Suprapubic skin (tissue), 4 donors: ENCODE data around the gene TMEM54. TPM values are rescaled to one million over a fixed set of nuclear protein-coding genes. Genes with fewer than 3 reads are reported as not detected.

Source experiments
- DNase-seq, 2 donors: peaks; one replicate each; pipeline ENCODE4 v3.0.0-alpha.2; 2019; ENCODE audit warnings: low spot score in 2 of 2
- H3K27ac ChIP-seq: fragments of 200-600 bp; sonication (generic); one replicate; pipeline ENCODE4 v1.5.1; 2019
- H3K27me3 ChIP-seq: fragments of 200-600 bp; sonication (generic); one replicate; pipeline ENCODE4 v1.5.1; 2019
- H3K36me3 ChIP-seq: fragments of 200-600 bp; sonication (generic); one replicate; pipeline ENCODE4 v1.5.1; 2019
- H3K4me1 ChIP-seq: fragments of 200-600 bp; sonication (generic); one replicate; pipeline ENCODE4 v1.5.1; 2019
- H3K4me3 ChIP-seq: fragments of 200-600 bp; sonication (generic); one replicate; pipeline ENCODE4 v1.5.1; 2019; ENCODE audit warnings: mild to moderate bottlenecking
- H3K9me3 ChIP-seq: fragments of 200-600 bp; sonication (generic); one replicate; pipeline ENCODE4 v1.5.1; 2019
- CTCF ChIP-seq, 2 donors: fragments of 200-600 bp in 1 of 2; fragments of 450-650 bp in 1 of 2; sonication (generic) in 1 of 2; IDR thresholded peaks; one replicate each; pipeline ENCODE4 v1.5.1; 2016 to 2019; ENCODE audit warnings: antibody characterized with exemption in 2 of 2, mild to moderate bottlenecking in 1 of 2, moderate library complexity in 1 of 2
- EP300 ChIP-seq: sonication (generic); formaldehyde crosslinking; IDR thresholded peaks from one replicate; pipeline ENCODE4 v1.6.1; 2017; ENCODE audit warnings: antibody characterized with exemption
- POLR2A ChIP-seq, 2 donors: fragments of 450-650 bp; IDR thresholded peaks; one replicate each; pipeline ENCODE4 v1.6.1; 2017; ENCODE audit warnings: antibody characterized with exemption in 2 of 2, mild to moderate bottlenecking in 2 of 2, moderate library complexity in 2 of 2
- POLR2AphosphoS5 ChIP-seq, 3 donors: sonication (generic); formaldehyde crosslinking; IDR thresholded peaks; one replicate each; pipeline ENCODE4 v1.6.1; 2017; ENCODE audit warnings: antibody characterized with exemption in 3 of 3
- WGBS: methylation state at CpG from one replicate; pipeline ENCODE4 v1.1.5; 2018; 5-methylcytosine and 5-hydroxymethylcytosine counted together
- total RNA-seq, 4 donors: library from RNA; depleted of rRNA; stranded (reverse); fragments of >200 nt; gene quantifications; one replicate each; pipeline ENCODE4 v1.1.0, GENCODE V29; 2016

Gene TMEM54
- total RNA-seq, 4 donors from 2014 or later: 61.9 to 283 (median 228) TPM

DNA sequence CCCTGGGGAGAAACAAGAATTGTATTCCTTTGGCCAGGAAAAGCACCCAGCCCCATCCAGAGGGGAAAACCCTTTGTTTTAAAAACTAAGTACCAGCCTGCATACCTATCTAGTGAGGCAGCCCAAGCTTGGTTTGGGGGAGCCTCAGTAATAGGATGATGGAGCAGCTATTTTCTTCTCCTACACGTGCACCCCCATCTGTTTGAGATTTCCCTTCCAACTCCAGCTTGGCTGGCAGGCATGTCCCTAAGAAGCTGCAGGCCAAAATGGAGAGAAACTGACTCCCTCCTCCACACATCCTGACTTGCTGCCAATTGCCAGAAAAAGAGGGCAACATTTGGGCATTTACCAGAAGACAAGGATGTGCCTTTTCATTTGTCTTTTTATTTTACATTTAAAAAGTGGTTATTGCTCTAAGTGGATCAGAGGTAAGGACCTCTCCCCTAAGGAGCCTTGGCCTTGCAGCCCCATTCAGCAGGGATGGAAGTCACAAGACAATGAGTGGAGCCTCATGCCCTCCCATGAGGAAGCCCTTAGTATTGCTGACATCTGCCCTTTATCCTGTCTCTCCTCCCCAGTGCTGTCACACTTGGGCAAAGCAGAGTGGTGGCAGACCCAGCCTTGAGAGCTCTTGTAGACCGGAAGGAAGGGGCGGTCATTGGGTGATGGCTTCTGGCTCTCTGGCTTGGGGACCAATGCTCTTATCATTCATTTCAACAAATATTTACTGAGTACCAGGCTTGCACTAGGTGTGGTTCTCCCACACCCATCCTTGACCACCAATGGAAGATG, 39.1 kb downstream of the TMEM54 start:
- DNase-seq: peak in 1 of 2 donors; percentile 32
- WGBS: 74% methylated on average over 3 of the region's 3 CpGs
- Histone ChIP-seq H3K4me3 (no peak overlapping the region), H3K36me3 (peaks cover 14% of the 10 kb centered on the region), H3K27ac (no peak overlapping the region), H3K27me3 (no peaks in the 10 kb centered on the region), H3K4me1 (peaks cover 7% of the 10 kb centered on the region), H3K9me3 (no peaks in the 10 kb centered on the region)
- no peak for TF ChIP-seq POLR2AphosphoS5 (IDR thresholded peaks at IDR 0.05)
- no peak for TF ChIP-seq EP300
- no peak for TF ChIP-seq POLR2A (IDR thresholded peaks at IDR 0.05)
- no peak for TF ChIP-seq CTCF (IDR thresholded peaks at IDR 0.05)

DNA sequence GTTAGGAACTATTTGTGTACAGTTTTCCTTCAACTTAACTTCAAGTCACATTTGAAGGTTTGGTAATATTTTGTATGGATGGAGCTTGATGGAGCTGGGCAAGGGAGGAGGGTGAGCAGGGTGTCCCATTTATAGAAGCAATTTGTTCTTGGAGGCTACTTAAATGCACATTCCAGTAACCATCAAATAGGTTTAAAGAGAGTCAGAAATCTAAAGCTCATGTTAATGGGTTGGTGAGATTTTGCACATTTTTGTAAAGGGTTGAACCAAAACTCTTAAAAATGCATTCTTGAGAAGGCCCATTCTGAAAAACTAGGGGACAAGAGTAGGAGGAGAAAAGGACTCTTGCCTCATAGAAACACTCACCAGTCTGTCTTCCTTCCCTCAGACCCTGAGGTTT, 40.6 kb downstream of the TMEM54 start:
- H3K4me1 ChIP-seq: peaks cover 7% of the 10 kb centered on the region
- peaks cover 30% of the 10 kb centered on the region for H3K36me3 ChIP-seq
- H3K9me3 ChIP-seq: no peaks in the 10 kb centered on the region
- no peak overlapping the region for H3K27ac ChIP-seq
- no peak overlapping the region for H3K4me3 ChIP-seq
- DNase-seq: no peak
- H3K27me3 ChIP-seq: no peaks in the 10 kb centered on the region
- TF ChIP-seq EP300 (no peak), POLR2AphosphoS5 (IDR thresholded peaks at IDR 0.05) (no peak), CTCF (IDR thresholded peaks at IDR 0.05) (no peak), POLR2A (IDR thresholded peaks at IDR 0.05) (no peak)

DNA sequence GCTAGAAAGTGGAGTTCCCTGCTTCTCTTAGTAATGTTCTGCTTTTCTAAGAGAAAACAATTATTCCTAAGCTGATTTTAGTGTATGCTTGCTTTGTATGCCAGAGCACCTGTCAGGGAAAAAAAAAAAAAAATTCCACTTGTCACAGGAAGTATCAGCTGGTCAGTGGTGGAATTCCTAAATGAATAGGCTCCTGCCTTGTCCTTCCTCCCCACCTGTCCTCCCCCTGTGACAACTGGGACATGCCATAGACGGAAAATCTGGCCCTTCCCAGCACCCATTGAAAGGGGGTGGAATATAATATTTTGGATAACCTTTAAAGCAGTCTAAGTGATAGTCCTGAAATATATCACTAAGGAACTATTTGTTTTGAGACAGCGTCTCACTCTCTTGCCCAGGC, 41.3 kb downstream of the TMEM54 start:
- H3K9me3 ChIP-seq: no peaks in the 10 kb centered on the region
- TF ChIP-seq EP300 (no peak), POLR2AphosphoS5 (IDR thresholded peaks at IDR 0.05) (no peak), POLR2A (IDR thresholded peaks at IDR 0.05) (no peak), CTCF (IDR thresholded peaks at IDR 0.05) (no peak)
- H3K4me3 ChIP-seq: no peak overlapping the region
- H3K27me3 ChIP-seq: no peaks in the 10 kb centered on the region
- H3K36me3 ChIP-seq: peaks cover 36% of the 10 kb centered on the region
- no peak for DNase-seq
- peaks cover 7% of the 10 kb centered on the region for H3K4me1 ChIP-seq
- no peak overlapping the region for H3K27ac ChIP-seq
- WGBS: 98% methylated on average over 2 of the region's 2 CpGs

GRCh38 chr1:32858791-32859190, 42.4 kb downstream of the TMEM54 start:
- WGBS: 92% methylated on average over 6 of the region's 7 CpGs
- H3K4me1 ChIP-seq: peaks cover 7% of the 10 kb centered on the region
- no peaks in the 10 kb centered on the region for H3K9me3 ChIP-seq
- peaks cover 46% of the 10 kb centered on the region for H3K36me3 ChIP-seq
- no peak overlapping the region for H3K27ac ChIP-seq
- TF ChIP-seq EP300 (no peak), POLR2A (IDR thresholded peaks at IDR 0.05) (no peak), POLR2AphosphoS5 (IDR thresholded peaks at IDR 0.05) (no peak), CTCF (IDR thresholded peaks at IDR 0.05) (no peak)
- no peak overlapping the region for H3K4me3 ChIP-seq
- DNase-seq: no peak
- no peaks in the 10 kb centered on the region for H3K27me3 ChIP-seq

GRCh38 chr1:32858136-32858535, 43.1 kb downstream of the TMEM54 start:
- no peak for DNase-seq
- Histone ChIP-seq H3K27ac (no peak overlapping the region), H3K4me1 (peaks cover 7% of the 10 kb centered on the region), H3K36me3 (peaks cover 50% of the 10 kb centered on the region), H3K9me3 (no peaks in the 10 kb centered on the region), H3K27me3 (no peaks in the 10 kb centered on the region), H3K4me3 (no peak overlapping the region)
- 95% methylated on average over 2 of the region's 2 CpGs for WGBS
- no peak for TF ChIP-seq POLR2AphosphoS5 (IDR thresholded peaks at IDR 0.05)
- no peak for TF ChIP-seq EP300
- TF ChIP-seq CTCF (IDR thresholded peaks at IDR 0.05): no peak
- no peak for TF ChIP-seq POLR2A (IDR thresholded peaks at IDR 0.05)
